GM23338 (cell line): ENCODE measurements around the gene CRTC1.

Source experiments
- CTCF ChIP-seq, 2 experiments: fragments of 200-600 bp in 1 of 2; sonication (generic) in 1 of 2; conservative IDR thresholded peaks; 2 replicates each; pipeline versions ENCODE4 v1.5.1 to v1.6.1; 2016 to 2017; ENCODE audit warnings: antibody characterized with exemption in 2 of 2, low read depth in 2 of 2, mild to moderate bottlenecking in 2 of 2, moderate library complexity in 1 of 2
- EZH2 ChIP-seq: fragments of 200-600 bp; sonication (generic); IDR thresholded peaks from one replicate; pipeline ENCODE4 v1.8.0; 2017; ENCODE audit warnings: antibody characterized with exemption, mild to moderate bottlenecking, low read depth; ENCODE audit not compliant: unreplicated experiment

- TF ChIP-seq CTCF (conservative IDR thresholded peaks at IDR 0.05; ENCODE audit: low read depth in 2 of 2) (no peak), EZH2 (no peak)
Measured at GRCh38 chr19:18663940-18664530, 19.4 kb upstream of the CRTC1 start.
